GM21447 (cell line): ENCODE measurements around the gene TAL1.

Source experiments
- ATAC-seq: cut with Tn5 transposase; IDR thresholded peaks from one replicate; pipeline ENCODE4 v1.9.1; 2021; ENCODE audit not compliant: unreplicated experiment

TAL1 gene

DNA sequence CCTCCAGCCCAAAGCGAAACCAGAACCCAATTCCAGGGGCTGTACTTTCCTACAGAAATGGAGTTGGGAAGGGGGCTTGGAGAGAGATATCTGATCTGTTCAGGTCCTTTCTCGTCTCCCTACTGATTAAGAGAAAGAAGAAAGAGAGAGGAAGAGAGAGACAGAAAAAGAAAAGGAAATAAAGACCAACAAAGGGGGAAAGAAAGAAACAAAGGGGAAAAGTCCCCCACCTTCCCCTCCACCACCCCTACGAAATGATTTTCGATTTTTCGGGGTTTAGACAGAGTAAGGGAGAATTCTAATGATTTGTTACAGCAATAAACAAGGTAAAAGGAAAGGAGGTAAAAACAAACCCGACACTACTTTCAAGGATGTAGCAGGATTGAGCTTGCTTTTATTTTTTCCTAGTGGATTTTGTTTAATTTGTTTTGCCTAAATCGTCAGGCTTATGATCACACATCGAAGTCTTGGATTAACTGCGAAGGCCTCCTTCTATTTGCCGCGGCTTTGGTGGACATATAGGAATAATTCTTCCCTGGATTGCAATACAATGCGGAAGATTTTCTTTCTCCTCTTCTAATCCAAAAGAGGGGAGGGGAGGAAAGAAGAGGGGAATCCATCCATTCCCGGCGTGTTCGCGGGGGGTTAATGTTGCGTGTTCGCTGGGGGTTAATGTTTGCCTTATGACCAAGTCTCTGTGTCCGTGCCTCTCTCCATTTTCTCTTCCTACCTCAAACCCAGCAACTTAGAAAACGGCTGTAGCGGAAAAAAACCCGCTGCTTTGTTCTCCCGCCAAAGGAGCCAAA lies 1.9 kb downstream of the TAL1 start:
- ATAC-seq = no peak

GRCh38 chr1:47229031-47229885 lies 2.8 kb downstream of the TAL1 start:
- no peak for ATAC-seq

DNA sequence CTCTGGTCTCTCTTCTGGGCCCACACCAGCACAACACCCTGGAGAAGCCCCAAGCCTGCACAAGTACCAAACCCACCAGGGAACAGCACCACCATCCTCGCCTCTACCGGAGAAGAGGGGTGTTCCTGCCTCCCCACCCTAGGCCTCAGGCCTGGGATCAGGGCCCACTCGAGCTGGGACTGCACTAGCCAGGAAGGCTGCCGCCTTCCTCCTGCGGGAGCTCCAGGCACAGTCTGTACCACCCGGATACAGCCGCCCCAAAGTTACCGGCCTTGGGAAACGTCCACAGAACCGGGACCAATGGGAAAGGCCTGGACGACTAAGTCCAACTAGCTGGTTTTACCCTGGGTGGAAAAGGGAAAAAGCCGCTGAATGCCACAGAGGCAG lies 3.4 kb downstream of the TAL1 start:
- ATAC-seq = no peak

GRCh38 chr1:47227341-47228232 lies 4.4 kb downstream of the TAL1 start:
- ATAC-seq = no peak

GRCh38 chr1:47226839-47227215 lies 5.2 kb downstream of the TAL1 start:
- no peak for ATAC-seq

DNA sequence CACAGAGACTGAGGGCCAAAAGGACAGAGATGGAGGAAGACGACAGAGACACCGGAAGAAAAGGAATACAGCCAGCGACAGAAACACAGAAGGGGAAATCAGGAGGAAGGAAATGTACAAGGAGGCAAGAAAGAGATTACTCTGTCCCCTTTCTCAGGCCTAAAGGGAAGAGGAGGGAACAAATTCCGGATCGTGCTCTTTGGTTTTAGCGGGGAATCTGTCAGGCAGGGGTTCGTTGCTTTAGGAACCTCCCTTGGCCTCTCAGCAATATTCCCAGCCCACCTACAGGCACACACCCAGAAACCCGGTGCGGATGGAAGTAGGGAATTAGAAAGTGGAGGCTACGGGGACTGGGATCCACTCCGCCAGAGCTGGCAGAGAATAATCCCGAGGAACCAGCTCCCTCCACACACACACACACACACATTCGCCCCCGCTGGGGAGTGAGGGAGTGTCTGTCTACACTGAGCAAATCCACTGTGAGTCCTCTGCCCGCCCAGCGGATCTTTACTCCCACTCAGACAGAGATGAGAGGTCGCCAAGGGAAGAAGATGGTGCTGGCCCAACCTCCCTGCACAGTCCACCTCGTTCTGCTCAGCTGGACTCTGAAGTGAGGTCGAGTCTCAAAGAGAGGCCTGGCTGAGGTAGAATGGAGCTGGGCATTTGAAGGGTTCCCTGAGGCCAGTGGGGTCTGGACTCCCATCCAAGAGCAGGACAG lies 5.7 kb downstream of the TAL1 start:
- ATAC-seq = no peak

GRCh38 chr1:47225430-47226100 lies 6.5 kb downstream of the TAL1 start:
- no peak for ATAC-seq

GRCh38 chr1:47224676-47225399 lies 7.2 kb downstream of the TAL1 start:
- no peak for ATAC-seq

DNA sequence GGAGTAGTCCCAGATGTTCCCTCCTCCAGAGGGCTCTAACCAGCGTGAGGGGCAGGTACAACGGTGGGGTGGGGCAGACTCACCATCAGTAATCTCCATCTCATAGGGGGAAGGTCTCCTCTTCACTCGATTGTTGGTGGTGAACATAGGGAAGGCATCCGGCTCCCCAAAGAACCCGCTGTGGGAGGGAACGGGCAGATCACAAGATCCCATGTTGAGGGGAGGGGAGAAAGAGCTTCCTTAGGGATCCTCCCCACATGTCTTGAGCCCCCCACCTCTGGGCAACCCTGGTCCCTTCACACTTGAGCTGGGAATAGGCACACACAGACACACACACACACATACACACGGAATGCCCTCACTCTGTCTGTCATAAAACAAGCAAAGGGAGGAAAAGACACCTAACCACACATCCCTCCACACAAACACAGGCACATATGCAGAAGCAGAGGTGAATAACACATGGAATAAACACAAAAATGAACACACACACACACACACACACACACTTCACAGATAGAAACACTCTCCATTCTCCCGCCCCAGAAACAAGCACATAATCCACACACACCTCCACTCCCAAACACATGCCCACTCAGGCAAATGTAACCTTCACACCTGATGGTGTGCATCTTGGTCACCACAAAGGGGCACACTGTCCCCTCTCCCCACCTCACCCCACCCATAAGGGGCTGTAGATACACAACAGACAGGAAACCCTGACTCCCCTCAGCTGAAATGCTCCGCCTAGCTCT lies 7.9 kb downstream of the TAL1 start:
- ATAC-seq = no peak

- ATAC-seq = no peak
Measured at GRCh38 chr1:47223174-47223920, 8.7 kb downstream of the TAL1 start.

DNA sequence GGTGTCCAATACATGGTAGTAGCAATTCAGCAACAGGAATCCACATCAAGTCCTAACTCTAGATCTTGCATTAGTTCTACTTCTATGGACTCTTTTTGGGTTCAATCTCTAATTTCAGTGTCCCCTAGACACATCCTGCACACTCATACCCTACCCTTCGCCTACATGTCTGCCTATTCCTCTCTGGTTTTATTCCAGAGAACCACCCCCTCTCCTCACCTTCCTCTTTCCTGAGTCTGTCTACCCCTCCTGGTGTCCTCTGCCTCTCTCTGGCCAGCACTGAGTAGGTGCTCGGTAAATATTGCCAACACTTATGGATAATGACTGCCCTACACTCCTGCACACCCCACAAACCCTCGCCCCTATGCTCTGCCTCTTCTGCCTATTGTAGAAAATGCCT lies 9.5 kb downstream of the TAL1 start:
- no peak for ATAC-seq

GRCh38 chr1:47219590-47220220 lies 12.3 kb downstream of the TAL1 start:
- ATAC-seq = no peak

GRCh38 chr1:47219001-47219400 lies 13.0 kb downstream of the TAL1 start:
- no peak for ATAC-seq

- ATAC-seq = no peak
Measured at GRCh38 chr1:47216278-47217059, 15.6 kb downstream of the TAL1 start.

GRCh38 chr1:47215713-47216112 lies 16.3 kb downstream of the TAL1 start:
- no peak for ATAC-seq

DNA sequence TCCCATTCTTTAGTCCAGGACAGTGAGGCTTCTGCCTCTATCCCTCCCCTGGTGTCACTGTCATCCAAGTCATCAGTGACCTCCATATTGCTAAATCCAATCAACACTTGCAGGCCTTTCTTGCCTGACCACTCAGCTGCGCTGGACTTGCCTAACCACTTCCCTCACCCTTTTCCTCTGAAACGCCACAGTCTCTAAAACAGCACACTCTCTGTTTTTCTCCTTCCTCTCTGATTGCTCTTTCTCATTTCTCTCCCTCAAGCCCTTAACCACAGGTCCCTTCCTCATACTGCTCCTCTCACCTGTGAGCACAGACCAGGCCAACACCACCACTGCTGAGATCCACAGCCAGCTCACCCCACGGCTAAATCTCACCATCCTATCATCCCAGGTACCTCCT lies 17.5 kb downstream of the TAL1 start:
- no peak for ATAC-seq
